ENCODE measurements around the gene CYP4F11.
"Not testable (repeated sequence)": the region's sequence is repeated elsewhere in the genome, so short reads cannot be mapped to it uniquely, and the experiment has no call there.

Gene CYP4F11, protein sequence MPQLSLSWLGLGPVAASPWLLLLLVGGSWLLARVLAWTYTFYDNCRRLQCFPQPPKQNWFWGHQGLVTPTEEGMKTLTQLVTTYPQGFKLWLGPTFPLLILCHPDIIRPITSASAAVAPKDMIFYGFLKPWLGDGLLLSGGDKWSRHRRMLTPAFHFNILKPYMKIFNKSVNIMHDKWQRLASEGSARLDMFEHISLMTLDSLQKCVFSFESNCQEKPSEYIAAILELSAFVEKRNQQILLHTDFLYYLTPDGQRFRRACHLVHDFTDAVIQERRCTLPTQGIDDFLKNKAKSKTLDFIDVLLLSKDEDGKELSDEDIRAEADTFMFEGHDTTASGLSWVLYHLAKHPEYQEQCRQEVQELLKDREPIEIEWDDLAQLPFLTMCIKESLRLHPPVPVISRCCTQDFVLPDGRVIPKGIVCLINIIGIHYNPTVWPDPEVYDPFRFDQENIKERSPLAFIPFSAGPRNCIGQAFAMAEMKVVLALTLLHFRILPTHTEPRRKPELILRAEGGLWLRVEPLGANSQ

GRCh38 chr19:15934332-15935078 is at the start of gene CYP4F11:
TSS of gene CYP4F11 (minus strand) at chr19:15934529. CDS start at chr19:15934408, 121 bp downstream.
- no peak within 1 kb of the TSS for H3K4me3 ChIP-seq (ENCODE audit: low read depth, low read length)
- TF ChIP-seq, protein P1, sequence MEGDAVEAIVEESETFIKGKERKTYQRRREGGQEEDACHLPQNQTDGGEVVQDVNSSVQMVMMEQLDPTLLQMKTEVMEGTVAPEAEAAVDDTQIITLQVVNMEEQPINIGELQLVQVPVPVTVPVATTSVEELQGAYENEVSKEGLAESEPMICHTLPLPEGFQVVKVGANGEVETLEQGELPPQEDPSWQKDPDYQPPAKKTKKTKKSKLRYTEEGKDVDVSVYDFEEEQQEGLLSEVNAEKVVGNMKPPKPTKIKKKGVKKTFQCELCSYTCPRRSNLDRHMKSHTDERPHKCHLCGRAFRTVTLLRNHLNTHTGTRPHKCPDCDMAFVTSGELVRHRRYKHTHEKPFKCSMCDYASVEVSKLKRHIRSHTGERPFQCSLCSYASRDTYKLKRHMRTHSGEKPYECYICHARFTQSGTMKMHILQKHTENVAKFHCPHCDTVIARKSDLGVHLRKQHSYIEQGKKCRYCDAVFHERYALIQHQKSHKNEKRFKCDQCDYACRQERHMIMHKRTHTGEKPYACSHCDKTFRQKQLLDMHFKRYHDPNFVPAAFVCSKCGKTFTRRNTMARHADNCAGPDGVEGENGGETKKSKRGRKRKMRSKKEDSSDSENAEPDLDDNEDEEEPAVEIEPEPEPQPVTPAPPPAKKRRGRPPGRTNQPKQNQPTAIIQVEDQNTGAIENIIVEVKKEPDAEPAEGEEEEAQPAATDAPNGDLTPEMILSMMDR (IDR thresholded peaks at IDR 0.05; ENCODE audit: borderline replicate concordance, insufficient read depth, low read depth, low read length), result no peak

- no peak overlapping the region for H3K4me3 ChIP-seq (ENCODE audit: low read depth, low read length)
- TF ChIP-seq, protein P1 (IDR thresholded peaks at IDR 0.05; ENCODE audit: borderline replicate concordance, insufficient read depth, low read depth, low read length), result no peak
Observed at GRCh38 chr19:15979293-15979692, 45.0 kb upstream of the CYP4F11 start.

DNA sequence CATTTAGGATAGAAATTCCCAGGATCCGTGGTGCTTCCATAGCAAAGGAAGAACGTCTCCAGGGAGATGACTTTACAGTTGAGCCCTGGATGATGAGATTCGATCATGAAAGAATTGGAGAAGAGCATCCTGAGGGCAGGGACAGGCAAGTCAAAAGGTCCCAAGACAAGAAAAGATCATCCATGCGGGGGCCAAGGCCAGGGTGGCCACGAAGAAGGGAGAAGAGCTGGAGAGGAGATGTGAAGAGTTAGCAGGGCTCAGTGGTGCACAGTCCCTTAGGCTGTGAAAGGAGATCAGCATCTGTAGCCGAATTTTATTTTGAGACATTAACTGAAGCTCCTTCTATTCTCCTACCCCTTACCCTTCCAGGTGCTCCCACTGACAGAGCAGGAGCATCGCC is 43.4 kb upstream of the CYP4F11 start:
- H3K4me3 ChIP-seq (ENCODE audit: low read depth, low read length), result no peak overlapping the region
- TF ChIP-seq, protein P1 (IDR thresholded peaks at IDR 0.05; ENCODE audit: borderline replicate concordance, insufficient read depth, low read depth, low read length), result no peak

GRCh38 chr19:15976836-15977689 is 42.7 kb upstream of the CYP4F11 start:
- H3K4me3 ChIP-seq (ENCODE audit: low read depth, low read length), result no peak overlapping the region
- TF ChIP-seq, protein P1 (IDR thresholded peaks at IDR 0.05; ENCODE audit: borderline replicate concordance, insufficient read depth, low read depth, low read length), result no peak

- no peak overlapping the region for H3K4me3 ChIP-seq (ENCODE audit: low read depth, low read length)
- TF ChIP-seq, protein P1 (IDR thresholded peaks at IDR 0.05; ENCODE audit: borderline replicate concordance, insufficient read depth, low read depth, low read length), result no peak
Observed at GRCh38 chr19:15974856-15975255, 40.5 kb upstream of the CYP4F11 start.

DNA sequence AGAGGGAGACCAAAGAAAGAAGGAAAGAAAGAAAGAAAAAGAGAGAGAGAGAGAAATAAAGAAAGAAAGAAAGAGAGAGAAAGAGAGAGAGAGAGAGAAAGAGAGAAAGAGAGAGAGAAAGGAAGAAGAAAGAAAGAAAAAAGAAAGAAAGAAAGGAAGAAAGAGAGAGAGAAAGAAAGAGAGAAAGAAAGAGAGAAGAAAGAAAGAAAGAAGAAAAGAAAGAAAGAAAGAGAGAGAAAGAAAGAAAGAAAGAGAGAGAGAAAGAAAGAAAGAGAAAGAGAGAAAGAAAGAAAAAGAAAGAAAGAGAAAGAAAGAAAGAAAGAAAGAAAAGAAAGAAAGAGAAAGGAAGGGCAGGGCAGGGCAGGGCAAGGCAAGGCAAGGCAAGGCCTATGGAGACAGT is 37.7 kb upstream of the CYP4F11 start:
- H3K4me3 ChIP-seq (ENCODE audit: low read depth, low read length), result not testable (repeated sequence)

All from GM12875 (cell line).